TTC549 (cell line): ENCODE data around the gene SH3RF3.

Experiments used
- FAIRE-seq: peaks from 2 replicates; lab custom pipeline; 2012; peaks lifted over from hg19 to GRCh38; lab: Jason Lieb, UNC

SH3RF3 gene

GRCh38 chr2:109288544-109289368 lies 159.8 kb downstream of the SH3RF3 start:
- FAIRE-seq = no peak

GRCh38 chr2:109289504-109290222 lies 160.7 kb downstream of the SH3RF3 start:
- FAIRE-seq = no peak

GRCh38 chr2:109290887-109291643 lies 162.1 kb downstream of the SH3RF3 start:
- FAIRE-seq = no peak

- no peak for FAIRE-seq
Measured at GRCh38 chr2:109292386-109292785, 163.4 kb downstream of the SH3RF3 start.

GRCh38 chr2:109293663-109294062 lies 164.7 kb downstream of the SH3RF3 start:
- FAIRE-seq = no peak

GRCh38 chr2:109294523-109294922 lies 165.5 kb downstream of the SH3RF3 start:
- FAIRE-seq = no peak

- no peak for FAIRE-seq
Measured at GRCh38 chr2:109295070-109295780, 166.2 kb downstream of the SH3RF3 start.

GRCh38 chr2:109295781-109296117 lies 166.7 kb downstream of the SH3RF3 start:
- FAIRE-seq = no peak

- no peak for FAIRE-seq
Measured at GRCh38 chr2:109297566-109298490, 168.8 kb downstream of the SH3RF3 start.

- FAIRE-seq = no peak
Measured at GRCh38 chr2:109298851-109299250, 169.8 kb downstream of the SH3RF3 start.

- no peak for FAIRE-seq
Measured at GRCh38 chr2:109299536-109299935, 170.5 kb downstream of the SH3RF3 start.

GRCh38 chr2:109300582-109300981 lies 171.6 kb downstream of the SH3RF3 start:
- FAIRE-seq = no peak

GRCh38 chr2:109301746-109302145 lies 172.7 kb downstream of the SH3RF3 start:
- FAIRE-seq = no peak

GRCh38 chr2:109302319-109302718 lies 173.3 kb downstream of the SH3RF3 start:
- FAIRE-seq = no peak

- no peak for FAIRE-seq
Measured at GRCh38 chr2:109304242-109304641, 175.2 kb downstream of the SH3RF3 start.

GRCh38 chr2:109304731-109305470 lies 175.9 kb downstream of the SH3RF3 start:
- no peak for FAIRE-seq

GRCh38 chr2:109305490-109306167 lies 176.6 kb downstream of the SH3RF3 start:
- FAIRE-seq = no peak

GRCh38 chr2:109306190-109306589 lies 177.2 kb downstream of the SH3RF3 start:
- FAIRE-seq = no peak

- FAIRE-seq = no peak
Measured at GRCh38 chr2:109311771-109312170, 182.8 kb downstream of the SH3RF3 start.

- FAIRE-seq = no peak
Measured at GRCh38 chr2:109312902-109313301, 183.9 kb downstream of the SH3RF3 start.
